Spleen (tissue), 11 donors: ENCODE results near the gene OR13J1. TPM values are rescaled to one million over a fixed set of nuclear protein-coding genes. Genes with fewer than 3 reads are reported as not detected.

ENCODE experiments used
- DNase-seq: peaks from one replicate; pipeline ENCODE4 v3.0.0-alpha.2; 2020
- H3K27ac ChIP-seq, 8 donors: fragments of 200-600 bp; sonication (generic) in 7 of 8; 1 replicate in 4 of 8; 2 replicates in 4 of 8; pipeline versions ENCODE4 v1.5.0 to v1.8.0; 2016 to 2021; ENCODE audit warnings: inconsistent platforms in 4 of 8, mild to moderate bottlenecking in 4 of 8, moderate library complexity in 1 of 8
- H3K27me3 ChIP-seq, 7 donors: fragments of 200-600 bp; sonication (generic) in 6 of 7; replicated peaks in 1 of 7; 1 replicate in 4 of 7; 2 replicates in 3 of 7; pipeline versions ENCODE4 v1.5.0 to v1.8.0; 2016 to 2021; ENCODE audit warnings: inconsistent platforms in 3 of 7, mild to moderate bottlenecking in 1 of 7
- H3K36me3 ChIP-seq, 6 donors: fragments of 200-600 bp; sonication (generic) in 5 of 6; 1 replicate in 4 of 6; 2 replicates in 2 of 6; pipeline versions ENCODE4 v1.5.0 to v1.8.0; 2016 to 2021; ENCODE audit warnings: inconsistent platforms in 2 of 6
- H3K4me1 ChIP-seq, 6 donors: fragments of 200-600 bp; sonication (generic) in 5 of 6; 1 replicate in 3 of 6; 2 replicates in 3 of 6; pipeline versions ENCODE4 v1.5.0 to v1.8.0; 2016 to 2021; ENCODE audit warnings: inconsistent platforms in 3 of 6
- H3K4me3 ChIP-seq, 8 donors: fragments of 200-600 bp; sonication (generic) in 7 of 8; 1 replicate in 4 of 8; 2 replicates in 4 of 8; pipeline versions ENCODE4 v1.5.0 to v1.8.0; 2016 to 2021; ENCODE audit warnings: inconsistent platforms in 4 of 8, mild to moderate bottlenecking in 4 of 8, moderate library complexity in 2 of 8
- H3K9me3 ChIP-seq, 8 donors: fragments of 200-600 bp; sonication (generic) in 7 of 8; 1 replicate in 4 of 8; 2 replicates in 4 of 8; pipeline versions ENCODE4 v1.5.0 to v1.8.0; 2016 to 2021; ENCODE audit warnings: inconsistent platforms in 4 of 8
- POLR2A ChIP-seq, 3 donors: fragments of 450-650 bp; IDR thresholded peaks; one replicate each; pipeline ENCODE4 v1.5.1; 2017; ENCODE audit warnings: antibody characterized with exemption in 3 of 3, mild to moderate bottlenecking in 1 of 3
- POLR2AphosphoS5 ChIP-seq, 3 donors: sonication (generic); formaldehyde crosslinking; IDR thresholded peaks; one replicate each; pipeline ENCODE4 v1.5.1; 2017; ENCODE audit warnings: antibody characterized with exemption in 3 of 3
- WGBS, 5 donors: extraction: QIAGEN DNeasy Blood & Tissue Kit in 3 of 5; methylation state at CpG; one replicate each; pipeline versions ENCODE4 v1.1.5 to v1.1.7; 2013 to 2018; 5-methylcytosine and 5-hydroxymethylcytosine counted together
- intact Hi-C: fragments of 100-400 bp; cut with DNase I; formaldehyde crosslinking; loops from one replicate; pipeline ENCODE4 v1.15.0; 2023; ENCODE audit warnings: low total_unique reads
- polyA plus RNA-seq, 3 donors: library from polyadenylated mRNA; stranded (reverse); fragments of 200-250 nt; gene quantifications; one replicate each; pipeline ENCODE4 v1.2.1, GENCODE V29; 2013
- total RNA-seq, 7 donors: library from RNA; depleted of rRNA in 3 of 7; stranded (reverse); fragments of >200 nt in 3 of 7; fragmentation: NEBNext Ultra II Directional in 4 of 7; extraction: Animal tissue kit (Norgen Biotek cat#: 25700) in 4 of 7; gene quantifications; one replicate each; pipeline versions ENCODE4 v1.1.0 to v1.2.1, GENCODE V29; 2016 to 2021
- TF ChIP-seq, protein P1 (sequence below), 11 experiments: fragments of 200-600 bp in 7 of 11; fragments of 450-650 bp in 4 of 11; sonication (generic) in 4 of 11; IDR thresholded peaks in 8 of 11; conservative IDR thresholded peaks in 3 of 11; 1 replicate in 7 of 11; 2 replicates in 4 of 11; pipeline versions ENCODE4 v1.4.0 to v1.8.0; 2016 to 2021; ENCODE audit warnings: antibody characterized with exemption in 11 of 11, inconsistent platforms in 4 of 11, mild to moderate bottlenecking in 1 of 11
- donor health status: healthy with polysubstance abuse.
- donor health status: DM: no; HTN: no; CAD: no; lungs with moderate emphysema.
- donor health status: DM: no; HTN: no; CAD: no.
- donor health status: Bipolar disorder and iron deficiency.
- donor health status: healthy.
- donor health status: DM: no; HTN: no; CAD: no.
- donor health status: DM: yes; HTN: yes; CAD: no.

OR13J1 gene
- total and polyA plus RNA-seq, 10 donors, result not detected

DNA sequence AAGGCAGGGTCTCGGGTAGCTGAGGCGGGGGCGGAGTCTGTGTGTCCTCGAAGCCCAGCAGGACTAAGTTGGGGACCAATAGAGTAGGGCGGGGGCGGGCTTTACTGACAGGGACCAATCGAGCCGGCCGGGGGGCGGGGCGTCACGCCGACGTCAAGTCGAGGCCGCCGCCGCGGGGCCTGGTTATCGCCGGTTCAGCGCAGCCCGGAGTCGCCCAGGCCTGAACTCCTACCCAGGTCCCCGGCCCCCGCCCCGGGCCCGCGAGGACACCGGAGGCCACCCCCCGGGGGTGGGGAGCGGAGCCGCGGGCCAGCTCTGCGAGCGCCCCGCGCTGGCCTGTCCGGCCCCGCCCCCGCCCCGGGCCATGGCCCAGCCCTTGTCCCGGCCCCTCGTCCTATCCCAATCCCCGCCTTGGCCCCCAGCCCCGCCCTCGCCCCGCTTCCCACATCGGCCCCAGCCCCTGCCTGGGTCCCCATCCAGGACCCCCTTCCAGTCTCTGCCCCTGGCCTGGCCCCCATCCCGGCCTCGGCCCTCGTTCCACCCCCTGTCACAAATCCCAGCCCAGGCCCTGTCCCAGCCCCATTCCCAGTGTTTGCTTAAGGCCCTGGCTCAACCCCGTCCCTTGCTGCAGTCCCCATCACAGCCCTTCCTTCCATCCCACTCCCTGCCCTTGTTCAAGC, 41.0 kb downstream of the OR13J1 start, which contains the start of gene TMEM8B:
TSS of gene TMEM8B (plus strand) at position 145 of the 680 bp plus-strand sequence. CDS start at position 365, 220 bp downstream.
- Histone ChIP-seq H3K4me3 (peak within 1 kb of the TSS; percentile 54 to 85 (median 64)), H3K4me1 (peaks cover 5 to 61% (median 35%) of the 10 kb centered on the region in 6 donors), H3K36me3 (no peaks in the 10 kb centered on the region), H3K27ac (peak within 1 kb of the TSS; percentile 89 to 97 (median 94)), H3K9me3 (no peaks in the 10 kb centered on the region), H3K27me3 (no peaks in the 10 kb centered on the region)
- intact Hi-C loops, result no loop called here
- 1 to 3% (median 2%) methylated on average over 15 to 53 of the region's 53 CpGs for WGBS, 5 donors
- TF ChIP-seq POLR2A (IDR thresholded peaks at IDR 0.05) (no peak), POLR2AphosphoS5 (IDR thresholded peaks at IDR 0.05) (peak; percentile 42 to 77 (median 60))
- TF ChIP-seq, protein P1, sequence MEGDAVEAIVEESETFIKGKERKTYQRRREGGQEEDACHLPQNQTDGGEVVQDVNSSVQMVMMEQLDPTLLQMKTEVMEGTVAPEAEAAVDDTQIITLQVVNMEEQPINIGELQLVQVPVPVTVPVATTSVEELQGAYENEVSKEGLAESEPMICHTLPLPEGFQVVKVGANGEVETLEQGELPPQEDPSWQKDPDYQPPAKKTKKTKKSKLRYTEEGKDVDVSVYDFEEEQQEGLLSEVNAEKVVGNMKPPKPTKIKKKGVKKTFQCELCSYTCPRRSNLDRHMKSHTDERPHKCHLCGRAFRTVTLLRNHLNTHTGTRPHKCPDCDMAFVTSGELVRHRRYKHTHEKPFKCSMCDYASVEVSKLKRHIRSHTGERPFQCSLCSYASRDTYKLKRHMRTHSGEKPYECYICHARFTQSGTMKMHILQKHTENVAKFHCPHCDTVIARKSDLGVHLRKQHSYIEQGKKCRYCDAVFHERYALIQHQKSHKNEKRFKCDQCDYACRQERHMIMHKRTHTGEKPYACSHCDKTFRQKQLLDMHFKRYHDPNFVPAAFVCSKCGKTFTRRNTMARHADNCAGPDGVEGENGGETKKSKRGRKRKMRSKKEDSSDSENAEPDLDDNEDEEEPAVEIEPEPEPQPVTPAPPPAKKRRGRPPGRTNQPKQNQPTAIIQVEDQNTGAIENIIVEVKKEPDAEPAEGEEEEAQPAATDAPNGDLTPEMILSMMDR (IDR thresholded peaks at IDR 0.05 in 8 of 11, conservative IDR thresholded peaks at IDR 0.05 in 3 of 11), result peak in 1 of 11 experiments; percentile 6
- DNase-seq, result peak; percentile 97

- peaks cover 4 to 56% (median 31%) of the 10 kb centered on the region in 6 donors for H3K4me1 ChIP-seq
- intact Hi-C loops, result no loop called here
- TF ChIP-seq POLR2A (IDR thresholded peaks at IDR 0.05) (no peak), POLR2AphosphoS5 (IDR thresholded peaks at IDR 0.05) (no peak)
- TF ChIP-seq, protein P1 (IDR thresholded peaks at IDR 0.05 in 8 of 11, conservative IDR thresholded peaks at IDR 0.05 in 3 of 11), result no peak
- no peaks in the 10 kb centered on the region for H3K36me3 ChIP-seq
- WGBS, 5 donors, result 1 to 3% (median 2%) methylated on average over 12 to 21 of the region's 21 CpGs
- no peaks in the 10 kb centered on the region for H3K27me3 ChIP-seq
- peak; percentile 89 for DNase-seq
- peak within 1 kb of the TSS; percentile 54 to 85 (median 64) for H3K4me3 ChIP-seq
- peak within 1 kb of the TSS; percentile 89 to 97 (median 94) for H3K27ac ChIP-seq
- H3K9me3 ChIP-seq, result no peaks in the 10 kb centered on the region
Observed at GRCh38 chr9:35828716-35829083, 41.5 kb downstream of the OR13J1 start, which contains the start of gene FAM221B. Gene FAM221B, minus strand, starts transcription at chr9:35828732. Its CDS starts 2,571 bp downstream, at chr9:35826161.

DNA sequence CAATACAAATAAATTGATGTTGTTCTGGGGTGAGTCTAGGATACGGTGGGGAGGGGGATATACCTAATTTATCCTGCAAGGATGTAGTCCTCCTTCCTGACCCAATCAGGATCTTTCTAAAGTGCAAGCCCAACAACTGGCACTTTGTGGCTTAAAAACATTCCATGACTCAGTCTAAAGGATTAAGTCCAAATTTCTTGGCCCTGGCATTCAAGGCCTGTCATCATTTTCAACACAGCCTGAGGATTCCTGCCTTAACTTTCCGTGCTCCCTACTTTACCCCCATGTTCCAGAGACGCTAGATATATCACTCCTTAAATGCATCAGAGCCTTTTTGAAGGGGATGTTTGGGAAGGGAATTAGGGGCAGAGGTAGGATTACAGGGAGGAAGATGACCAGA, 42.7 kb downstream of the OR13J1 start:
- no peaks in the 10 kb centered on the region for H3K36me3 ChIP-seq
- no peaks in the 10 kb centered on the region for H3K27me3 ChIP-seq
- H3K27ac ChIP-seq, result no peak overlapping the region
- 89 to 94% (median 92%) methylated on average over 3 of the region's 3 CpGs for WGBS, 5 donors
- H3K4me1 ChIP-seq, result peaks cover 4 to 44% (median 24%) of the 10 kb centered on the region in 6 donors
- no peaks in the 10 kb centered on the region for H3K9me3 ChIP-seq
- intact Hi-C loops, result no loop called here
- H3K4me3 ChIP-seq, result no peak overlapping the region
- no peak for DNase-seq
- TF ChIP-seq POLR2AphosphoS5 (IDR thresholded peaks at IDR 0.05) (no peak), POLR2A (IDR thresholded peaks at IDR 0.05) (no peak)
- TF ChIP-seq, protein P1 (IDR thresholded peaks at IDR 0.05 in 8 of 11, conservative IDR thresholded peaks at IDR 0.05 in 3 of 11), result no peak

DNA sequence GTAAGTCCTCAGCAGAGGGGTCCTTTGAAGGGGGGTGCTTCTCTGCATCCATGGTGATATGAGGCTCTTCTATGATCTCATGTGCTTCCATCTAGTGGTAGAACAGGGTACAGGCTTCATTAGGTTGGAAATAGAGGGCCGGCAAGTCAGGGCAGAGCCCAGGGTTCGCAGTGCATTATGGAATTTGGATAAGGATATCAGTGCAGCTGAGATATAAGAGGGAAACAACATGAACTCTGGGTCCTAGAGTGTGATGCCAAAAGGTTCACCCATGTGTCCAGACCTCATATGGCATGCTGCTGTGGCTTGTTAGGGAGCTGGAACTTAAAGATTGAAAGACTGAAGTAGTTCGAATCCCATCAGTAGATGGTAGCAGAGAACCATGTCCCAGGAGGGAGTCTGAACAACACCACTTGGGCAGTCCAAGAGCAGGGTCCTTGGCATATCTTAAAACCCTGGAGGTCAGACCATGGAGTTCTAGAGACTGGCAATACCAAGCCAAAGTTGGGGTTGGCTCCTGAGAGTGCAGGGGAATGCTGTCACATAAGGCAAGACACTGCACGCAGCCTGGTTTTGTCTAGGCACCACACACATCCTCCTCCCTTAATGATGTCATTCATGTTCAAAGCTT, 44.0 kb downstream of the OR13J1 start:
- H3K4me3 ChIP-seq, result no peak overlapping the region
- 28 to 34% (median 31%) methylated on average over 4 of the region's 4 CpGs for WGBS, 5 donors
- no peaks in the 10 kb centered on the region for H3K27me3 ChIP-seq
- intact Hi-C loops, result no loop called here
- no peaks in the 10 kb centered on the region for H3K9me3 ChIP-seq
- H3K36me3 ChIP-seq, result no peaks in the 10 kb centered on the region
- H3K4me1 ChIP-seq, result peaks cover 4 to 37% (median 23%) of the 10 kb centered on the region in 6 donors
- TF ChIP-seq, protein P1 (IDR thresholded peaks at IDR 0.05 in 8 of 11, conservative IDR thresholded peaks at IDR 0.05 in 3 of 11), result peak; percentile 71 to 90 (median 85)
- no peak for TF ChIP-seq POLR2A (IDR thresholded peaks at IDR 0.05)
- no peak for TF ChIP-seq POLR2AphosphoS5 (IDR thresholded peaks at IDR 0.05)
- no peak overlapping the region for H3K27ac ChIP-seq
- DNase-seq, result no peak
